ENCODE results near the gene TRIM28. TPM values are rescaled to one million over a fixed set of nuclear protein-coding genes. Genes with fewer than 3 reads are reported as not detected.
A peak's percentile ranks its signal among the peaks of the same experiment; 100 is the strongest.
"Not testable (repeated sequence)": the region's sequence is repeated elsewhere in the genome, so short reads cannot be mapped to it uniquely, and the experiment has no call there.

Gene TRIM28
- total RNA-seq, 1 experiment from 2014 or later = 2,010 TPM

DNA sequence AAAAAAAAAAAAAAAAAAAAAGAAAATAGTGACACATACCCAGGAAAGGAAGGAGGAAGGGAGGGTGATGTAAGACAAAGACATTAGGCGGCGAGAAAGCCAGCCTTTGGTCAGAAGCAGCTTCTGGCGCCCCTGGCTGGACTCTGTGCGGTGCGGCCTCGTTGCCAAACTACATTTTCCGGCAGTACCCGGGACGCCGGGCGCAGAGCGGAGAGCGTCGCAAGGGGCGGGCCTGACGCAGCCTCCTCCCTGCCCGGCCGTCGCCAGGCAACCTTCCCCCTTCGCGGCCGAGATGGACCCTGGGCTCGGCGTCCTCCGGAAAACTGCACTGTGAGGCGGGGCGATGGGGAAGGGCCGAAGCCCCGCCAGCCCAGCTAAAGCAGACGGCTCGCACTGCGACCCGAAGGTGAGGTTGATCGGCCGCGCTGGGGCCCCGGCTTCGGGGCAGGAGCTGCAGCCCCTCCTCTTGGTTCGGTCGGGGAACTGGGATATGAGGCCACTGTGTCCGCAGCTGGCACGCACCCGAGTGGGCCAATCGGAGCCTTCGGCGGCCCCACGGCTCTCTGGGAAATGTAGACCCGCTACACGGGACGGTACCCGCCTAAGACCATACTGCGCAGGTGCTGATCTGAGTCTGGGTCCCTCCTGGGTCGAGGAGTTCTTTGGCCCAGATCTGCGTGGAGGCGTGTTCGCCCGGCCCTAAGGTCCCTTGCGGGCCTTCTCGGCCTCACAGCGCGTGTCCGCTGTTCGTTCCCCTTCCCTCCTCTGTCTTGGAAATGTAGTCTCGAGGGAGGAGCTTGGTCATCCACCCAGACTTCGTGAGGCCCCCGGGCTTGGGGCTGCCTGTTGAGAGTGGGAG lies 31.5 kb downstream of the TRIM28 start:
- DNase-seq (ENCODE audit: low read depth) = peak; percentile 95

DNA sequence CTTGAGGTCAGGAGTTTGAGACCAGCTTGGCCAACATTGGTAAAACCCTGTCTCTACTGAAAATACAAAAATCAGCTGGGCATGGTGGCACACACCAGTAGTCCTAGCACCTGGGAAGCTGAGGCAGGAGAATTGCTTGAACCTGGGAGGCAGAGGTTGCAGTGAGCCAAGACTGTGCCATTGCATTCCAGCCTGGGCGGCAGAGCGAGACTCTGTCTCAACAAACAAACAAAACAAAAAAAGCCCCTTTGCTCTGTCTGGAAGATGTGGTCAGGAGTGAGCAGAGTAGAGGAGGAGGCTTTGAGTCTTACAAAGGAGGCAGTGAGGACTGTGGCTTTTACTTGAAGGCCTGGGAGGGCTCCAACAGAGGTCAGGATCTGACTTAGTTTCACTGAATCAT lies 33.7 kb downstream of the TRIM28 start:
- not testable (repeated sequence) for DNase-seq (ENCODE audit: low read depth)

DNA sequence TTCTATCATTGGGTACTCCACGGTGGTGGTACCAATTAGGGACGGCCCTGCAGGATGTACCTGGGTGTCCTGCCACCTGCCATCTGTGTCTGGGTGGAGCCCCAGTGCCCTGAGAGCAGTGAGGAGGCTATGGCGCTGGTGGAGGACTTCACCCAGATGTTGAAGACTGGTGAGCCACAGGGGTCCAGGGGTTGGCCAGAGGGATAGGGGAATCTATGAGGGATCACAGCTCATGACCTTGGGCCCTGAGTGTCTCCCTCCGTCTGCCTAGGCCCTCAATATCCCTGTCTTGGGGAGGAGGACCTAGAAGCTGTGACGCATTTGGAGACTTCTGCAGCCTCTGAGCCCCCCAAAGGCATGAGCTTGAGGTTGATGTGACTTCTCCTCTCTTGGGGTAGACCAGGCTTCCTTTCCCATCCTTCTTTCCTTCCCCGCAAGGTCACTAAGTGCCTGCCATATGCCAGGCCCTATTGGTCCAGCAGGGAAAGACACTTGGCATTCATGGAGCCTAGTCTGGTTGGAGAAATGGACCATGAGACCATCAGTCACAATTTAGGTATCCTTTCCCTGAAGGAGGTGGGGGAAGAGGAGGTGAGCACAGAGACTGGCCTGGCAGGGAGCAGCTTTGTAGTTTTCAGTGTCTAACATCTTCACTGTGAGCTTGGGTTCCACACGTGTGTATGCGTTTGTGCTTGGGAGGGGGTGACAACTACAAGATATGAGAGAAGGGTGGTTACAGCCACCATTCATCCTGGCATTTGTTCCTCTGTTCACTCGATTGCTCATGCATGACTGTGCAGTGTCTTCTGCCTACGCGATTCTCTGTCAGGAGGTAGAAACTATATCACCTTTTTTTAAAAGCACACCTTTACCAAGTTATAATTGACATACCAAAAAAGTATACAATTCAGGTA lies 34.4 kb downstream of the TRIM28 start:
- no peak for DNase-seq (ENCODE audit: low read depth)

DNA sequence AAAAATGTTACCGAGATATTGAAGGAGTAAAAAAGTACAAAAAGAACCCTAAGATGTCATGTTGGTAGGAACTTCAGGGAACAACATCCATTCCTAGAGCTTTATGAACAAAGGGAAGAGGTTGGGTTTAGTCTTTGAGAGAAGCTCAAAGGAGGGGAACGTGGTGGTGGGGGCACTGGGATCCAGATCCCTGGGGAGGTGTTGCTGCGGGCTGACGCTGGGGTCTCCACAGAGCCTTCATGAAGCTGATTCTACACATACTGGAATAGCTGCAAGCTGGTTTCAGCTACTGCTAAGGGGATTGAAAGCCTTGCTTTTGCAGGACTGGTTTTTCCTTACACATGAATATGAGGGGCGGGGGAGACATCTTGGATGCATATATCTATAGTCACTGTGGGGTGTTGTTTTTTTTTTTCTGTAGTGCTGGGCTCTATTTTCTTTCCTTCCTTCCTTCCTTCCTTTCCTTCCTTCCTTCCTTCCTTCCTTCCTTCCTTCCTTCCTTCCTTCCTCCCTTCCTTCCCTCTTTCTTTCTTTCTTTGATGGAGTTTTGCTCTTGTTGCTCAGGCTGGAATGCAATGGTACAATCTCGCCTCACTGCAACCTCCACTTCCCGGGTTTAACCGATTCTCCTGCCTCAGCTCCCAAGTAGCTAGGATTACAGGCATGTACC lies 35.7 kb downstream of the TRIM28 start:
- DNase-seq (ENCODE audit: low read depth) = no peak

DNA sequence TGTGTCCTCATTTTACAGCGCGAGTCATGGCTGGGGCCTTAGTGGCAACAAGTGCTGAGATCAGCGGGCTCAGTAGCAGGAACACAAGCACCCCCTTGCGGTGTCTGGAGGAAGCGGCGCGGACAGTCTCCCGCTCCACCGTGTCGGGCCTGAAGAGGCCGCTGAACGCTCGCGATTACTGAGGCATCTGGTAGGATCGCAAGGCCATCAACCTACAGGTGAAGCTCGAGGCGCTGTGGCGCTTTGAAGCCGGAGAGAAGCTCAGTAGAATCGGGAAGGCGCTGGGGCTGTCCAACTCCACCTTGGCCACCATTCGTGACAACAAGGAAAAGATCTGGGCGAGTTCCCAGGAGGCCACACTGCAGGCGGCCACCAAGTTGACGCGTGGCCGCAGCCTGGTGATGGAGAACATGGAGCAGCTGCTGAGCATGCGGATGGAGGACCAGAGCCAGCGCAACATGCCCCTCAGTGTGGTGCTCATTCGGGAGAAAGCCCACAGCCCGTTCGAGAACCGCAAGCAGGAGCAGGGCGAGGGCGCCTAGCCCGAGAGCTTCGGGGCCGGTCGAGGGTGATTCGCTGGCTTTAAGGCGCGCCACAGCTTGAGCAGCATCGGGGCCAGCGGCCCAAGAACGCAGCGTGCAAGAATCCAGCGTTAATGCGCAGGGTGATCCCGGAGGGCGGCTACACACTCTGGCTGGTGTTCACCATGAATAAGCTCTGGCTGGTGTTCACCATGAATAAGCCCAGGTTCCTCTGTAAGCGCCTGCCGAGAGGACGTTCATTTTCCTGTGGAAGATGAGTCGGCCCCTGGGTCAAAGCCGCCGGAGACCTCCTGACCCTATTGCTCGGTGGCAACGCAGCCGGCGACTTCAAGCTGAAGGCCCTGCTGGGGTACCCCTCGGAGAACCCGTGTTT lies 37.6 kb downstream of the TRIM28 start:
- DNase-seq (ENCODE audit: low read depth) = peak; percentile 64

DNA sequence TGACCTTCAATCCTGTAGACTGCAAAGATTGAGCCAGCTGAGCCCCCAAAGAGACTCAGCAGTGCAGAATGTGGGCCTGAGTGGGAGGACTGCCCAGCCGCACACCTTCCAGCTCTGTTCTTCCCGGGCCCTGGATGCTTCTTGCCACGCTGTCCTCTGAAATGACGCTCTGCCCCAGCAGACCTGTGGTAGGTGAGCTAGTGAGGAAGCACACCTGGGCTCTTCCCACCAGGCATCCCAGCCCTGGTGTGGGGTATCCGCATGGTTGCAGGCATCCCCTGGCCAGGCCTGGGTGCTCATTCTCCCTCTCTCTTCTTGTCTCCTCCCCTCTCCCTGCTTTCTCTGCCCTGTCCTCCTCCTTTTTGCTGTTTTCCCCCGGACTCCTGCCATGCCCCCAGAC lies 39.1 kb downstream of the TRIM28 start:
- no peak for DNase-seq (ENCODE audit: low read depth)

DNA sequence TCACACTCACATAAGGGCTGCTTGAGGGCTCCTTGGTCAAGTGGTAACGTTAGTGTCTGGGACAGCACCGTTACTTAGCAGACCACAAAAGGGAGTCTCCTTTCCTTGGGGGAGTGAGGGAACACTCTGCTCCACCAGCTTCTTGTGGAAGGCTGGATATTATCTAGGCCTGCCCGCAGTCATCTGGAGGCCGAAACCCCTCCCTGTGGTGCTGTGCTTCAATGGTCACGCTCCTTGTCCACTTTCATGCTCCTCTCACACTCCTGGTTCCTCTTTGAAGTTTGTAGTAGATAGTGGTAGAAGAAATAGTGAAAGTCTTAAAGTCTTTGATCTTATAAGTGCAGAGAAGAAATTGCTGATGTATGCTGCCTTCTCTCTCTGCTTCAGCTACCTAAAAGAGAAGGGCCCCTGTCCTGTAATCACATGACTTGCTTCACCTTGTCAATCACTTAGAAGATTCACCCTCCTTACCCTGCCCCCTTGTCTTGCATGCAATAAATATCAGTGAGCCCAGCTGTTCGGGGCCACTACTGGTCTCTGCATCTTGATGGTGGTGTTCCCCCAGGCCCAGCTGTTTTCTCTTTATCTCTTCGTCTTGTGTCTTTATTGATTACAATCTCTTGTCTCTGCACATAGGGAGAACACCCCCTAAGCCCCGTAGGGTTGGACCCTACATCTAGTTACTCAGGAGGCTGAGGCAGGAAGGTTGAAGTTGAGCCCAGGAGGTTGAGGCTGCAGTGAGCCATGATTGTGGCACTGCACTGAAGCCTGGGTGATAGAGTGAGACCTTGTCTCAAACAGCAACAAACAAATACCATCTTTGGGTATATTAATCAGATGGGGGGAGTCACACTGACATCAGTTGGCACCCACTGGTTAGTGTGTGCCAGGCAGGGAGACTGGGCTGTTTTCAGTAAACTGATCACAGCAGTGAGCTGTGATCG lies 40.9 kb downstream of the TRIM28 start:
- DNase-seq (ENCODE audit: low read depth) = no peak

DNA sequence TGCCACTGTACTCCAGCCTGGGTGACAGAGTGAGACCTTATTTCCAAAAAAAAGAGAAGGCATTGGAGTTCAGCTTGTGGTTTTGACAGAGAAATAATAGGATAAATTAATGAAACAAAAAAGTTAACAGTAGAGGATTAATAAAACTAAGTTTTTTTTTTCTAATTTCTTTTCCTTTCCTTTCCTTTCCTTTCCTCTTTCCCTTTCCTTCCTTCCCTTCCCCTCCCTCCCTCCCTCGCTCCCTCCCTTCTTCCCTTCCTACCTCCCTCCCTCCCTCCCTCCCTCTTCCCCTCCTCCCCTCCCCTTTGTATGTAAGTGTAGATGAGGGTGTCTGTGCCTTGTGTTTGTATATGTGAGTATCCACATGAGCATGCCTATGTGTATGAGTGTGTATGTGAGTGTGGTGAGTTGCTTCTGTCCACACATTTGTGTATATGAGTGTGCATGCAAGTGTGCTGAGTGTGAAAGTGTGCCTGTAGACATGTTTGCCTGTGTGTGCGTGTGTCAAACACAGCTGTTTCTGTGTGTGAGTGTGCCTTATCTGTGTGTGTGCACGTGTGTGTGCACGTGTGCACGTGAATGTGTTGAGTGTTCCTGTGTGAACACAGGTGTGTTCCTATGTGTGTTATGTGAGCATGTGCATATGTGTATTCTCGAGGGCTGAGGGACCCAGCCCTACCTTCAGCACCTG lies 41.7 kb downstream of the TRIM28 start:
- DNase-seq (ENCODE audit: low read depth) = no peak

DNA sequence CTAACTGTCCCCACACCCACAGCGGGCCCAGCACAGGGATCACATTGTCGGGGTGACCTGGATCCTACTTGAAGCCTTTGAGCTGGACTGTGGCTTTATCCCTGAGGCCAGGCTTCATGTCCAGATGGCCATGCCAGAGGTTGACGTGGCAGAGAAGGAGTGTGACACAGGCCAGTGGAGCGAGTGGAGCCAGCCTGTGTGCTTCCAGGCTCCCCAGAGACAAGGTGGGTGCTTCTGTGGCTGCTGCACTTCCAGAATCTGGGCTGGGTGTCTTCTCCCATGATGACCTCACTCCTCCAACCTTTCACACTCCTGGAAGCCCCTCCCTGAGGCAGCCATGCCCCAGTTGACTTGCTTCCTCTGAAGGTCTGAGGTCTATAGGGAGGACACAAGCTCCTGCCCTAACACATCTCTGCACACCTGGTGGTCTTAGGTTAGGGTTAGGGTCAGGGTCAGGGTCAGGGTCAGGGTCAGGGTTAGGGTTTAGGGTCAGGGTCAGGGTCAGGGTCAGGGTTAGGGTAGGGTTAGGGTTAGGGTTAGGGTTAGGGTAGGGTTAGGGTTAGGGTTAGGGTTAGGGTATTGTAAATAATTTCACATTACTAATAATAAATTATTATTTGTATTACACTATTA lies 42.4 kb downstream of the TRIM28 start:
- DNase-seq (ENCODE audit: low read depth) = no peak

Small RNA genes within 50 kb of the gene (small RNA-seq; reads per million reads assigned to genes)
- not detected for gene MIR6807
- not detected for gene RN7SL525P

Other genes starting within 250 kb of the TRIM28 start
- gene ERVK3-1, start 238.7 kb upstream of the TRIM28 start, total RNA-seq (2014; rRNA removed; shearing (Covaris generic)) = 78.6 and 105 TPM in 2 replicates
- gene ZSCAN22, start 217.1 kb upstream of the TRIM28 start, total RNA-seq (2014; rRNA removed; shearing (Covaris generic)) = 3.7 and 5.2 TPM in 2 replicates
- 20.3 and 22.8 TPM in 2 replicates for gene A1BG, start 190.6 kb upstream of the TRIM28 start, total RNA-seq (2014; rRNA removed; shearing (Covaris generic))
- 0.67 and 2.1 TPM in 2 replicates for gene ZNF497, start 181.3 kb upstream of the TRIM28 start, total RNA-seq (2014; rRNA removed; shearing (Covaris generic))
- 0.08 and 1.4 TPM in 2 replicates for gene ZNF837, start 163.0 kb upstream of the TRIM28 start, total RNA-seq (2014; rRNA removed; shearing (Covaris generic))
- gene RPS5, start 156.8 kb upstream of the TRIM28 start, total RNA-seq (2014; rRNA removed; shearing (Covaris generic)) = 3,183 and 4,090 TPM in 2 replicates
- gene RNF225, start 148.4 kb upstream of the TRIM28 start, total RNA-seq (2014; rRNA removed; shearing (Covaris generic)) = 0.24 TPM in 1 of 2 replicates, not detected in the other
- gene ZNF584, start 135.4 kb upstream of the TRIM28 start, total RNA-seq (2014; rRNA removed; shearing (Covaris generic)) = 27.4 and 33.4 TPM in 2 replicates
- gene ZNF132, start 103.9 kb upstream of the TRIM28 start, total RNA-seq (2014; rRNA removed; shearing (Covaris generic)) = 3.5 and 4.3 TPM in 2 replicates
- 17.6 and 19.1 TPM in 2 replicates for gene ZNF324B, start 92.4 kb upstream of the TRIM28 start, total RNA-seq (2014; rRNA removed; shearing (Covaris generic))
- 13.5 and 17.2 TPM in 2 replicates for gene ZNF324, start 77.0 kb upstream of the TRIM28 start, total RNA-seq (2014; rRNA removed; shearing (Covaris generic))
- 9.7 and 13.2 TPM in 2 replicates for gene ZNF446, start 67.7 kb upstream of the TRIM28 start, total RNA-seq (2014; rRNA removed; shearing (Covaris generic))
- 26.3 and 28.9 TPM in 2 replicates for gene SLC27A5, start 32.1 kb upstream of the TRIM28 start, total RNA-seq (2014; rRNA removed; shearing (Covaris generic))
- 9.2 and 12.5 TPM in 2 replicates for gene ZBTB45, start 24.3 kb upstream of the TRIM28 start, total RNA-seq (2014; rRNA removed; shearing (Covaris generic))
- 98.7 and 107 TPM in 2 replicates for gene CHMP2A, start 11.0 kb downstream of the TRIM28 start, total RNA-seq (2014; rRNA removed; shearing (Covaris generic))
- 229 and 237 TPM in 2 replicates for gene UBE2M, start 14.5 kb downstream of the TRIM28 start, total RNA-seq (2014; rRNA removed; shearing (Covaris generic))
- 13.5 and 15.5 TPM in 2 replicates for gene MZF1, start 29.3 kb downstream of the TRIM28 start, total RNA-seq (2014; rRNA removed; shearing (Covaris generic))

All from HT1080 (cell line).